AG20443 (cell line): Measurements from ENCODE around the gene MTERF4.

ENCODE experiments used
- DNase-seq: peaks from one replicate; pipeline ENCODE4 v3.0.0; 2012; ENCODE audit warnings: low spot score, mixed read lengths

The MTERF4 gene

GRCh38 chr2:241088376-241088775 lies 13.7 kb downstream of the MTERF4 start:
- DNase-seq = peak; percentile 4

- no peak for DNase-seq
These were observed 14.4 kb downstream of the MTERF4 start for GRCh38 chr2:241087420-241088268.

- DNase-seq = no peak
These were observed 17.1 kb downstream of the MTERF4 start for GRCh38 chr2:241084856-241085444.

- no peak for DNase-seq
These were observed 19.0 kb downstream of the MTERF4 start for GRCh38 chr2:241083091-241083415.

- DNase-seq = no peak
These were observed 19.6 kb downstream of the MTERF4 start for GRCh38 chr2:241082341-241083090.

GRCh38 chr2:241081643-241082340 lies 20.3 kb downstream of the MTERF4 start:
- no peak for DNase-seq

- no peak for DNase-seq
These were observed 20.9 kb downstream of the MTERF4 start for GRCh38 chr2:241081190-241081642.

GRCh38 chr2:241080405-241081189 lies 21.5 kb downstream of the MTERF4 start:
- DNase-seq = no peak

GRCh38 chr2:241074901-241075540 lies 27.1 kb downstream of the MTERF4 start:
- DNase-seq = no peak

GRCh38 chr2:241074065-241074818 lies 27.8 kb downstream of the MTERF4 start:
- DNase-seq = no peak

GRCh38 chr2:241073166-241074064 lies 28.7 kb downstream of the MTERF4 start:
- DNase-seq = no peak

- DNase-seq = peak; percentile 4
These were observed 29.4 kb downstream of the MTERF4 start for GRCh38 chr2:241072553-241073165.

GRCh38 chr2:241072151-241072550 lies 29.9 kb downstream of the MTERF4 start:
- no peak for DNase-seq

GRCh38 chr2:241071677-241072111 lies 30.4 kb downstream of the MTERF4 start:
- DNase-seq = no peak

- DNase-seq = no peak
These were observed 31.0 kb downstream of the MTERF4 start for GRCh38 chr2:241070811-241071676.

- no peak for DNase-seq
These were observed 31.7 kb downstream of the MTERF4 start for GRCh38 chr2:241070361-241070760.

- no peak for DNase-seq
These were observed 32.2 kb downstream of the MTERF4 start for GRCh38 chr2:241069821-241070281.
